OCI-LY7 (cell line): Measurements from ENCODE around the gene BSG.

Source experiments
- EZH2phosphoT487 ChIP-seq: fragments of 200-600 bp; sonication (generic); IDR thresholded peaks from 2 replicates; pipeline ENCODE4 v1.6.1; 2018; ENCODE audit warnings: low read depth, borderline replicate concordance, mild to moderate bottlenecking, mixed run types, antibody characterized with exemption, low read length, moderate library complexity, mixed read lengths
- TF ChIP-seq, protein P1 (sequence below): fragments of 200-600 bp; sonication (generic); conservative IDR thresholded peaks from 2 replicates; pipeline ENCODE4 v1.5.1; 2014; ENCODE audit warnings: mild to moderate bottlenecking, antibody characterized with exemption, low read length, moderate library complexity, mixed read lengths

DNA sequence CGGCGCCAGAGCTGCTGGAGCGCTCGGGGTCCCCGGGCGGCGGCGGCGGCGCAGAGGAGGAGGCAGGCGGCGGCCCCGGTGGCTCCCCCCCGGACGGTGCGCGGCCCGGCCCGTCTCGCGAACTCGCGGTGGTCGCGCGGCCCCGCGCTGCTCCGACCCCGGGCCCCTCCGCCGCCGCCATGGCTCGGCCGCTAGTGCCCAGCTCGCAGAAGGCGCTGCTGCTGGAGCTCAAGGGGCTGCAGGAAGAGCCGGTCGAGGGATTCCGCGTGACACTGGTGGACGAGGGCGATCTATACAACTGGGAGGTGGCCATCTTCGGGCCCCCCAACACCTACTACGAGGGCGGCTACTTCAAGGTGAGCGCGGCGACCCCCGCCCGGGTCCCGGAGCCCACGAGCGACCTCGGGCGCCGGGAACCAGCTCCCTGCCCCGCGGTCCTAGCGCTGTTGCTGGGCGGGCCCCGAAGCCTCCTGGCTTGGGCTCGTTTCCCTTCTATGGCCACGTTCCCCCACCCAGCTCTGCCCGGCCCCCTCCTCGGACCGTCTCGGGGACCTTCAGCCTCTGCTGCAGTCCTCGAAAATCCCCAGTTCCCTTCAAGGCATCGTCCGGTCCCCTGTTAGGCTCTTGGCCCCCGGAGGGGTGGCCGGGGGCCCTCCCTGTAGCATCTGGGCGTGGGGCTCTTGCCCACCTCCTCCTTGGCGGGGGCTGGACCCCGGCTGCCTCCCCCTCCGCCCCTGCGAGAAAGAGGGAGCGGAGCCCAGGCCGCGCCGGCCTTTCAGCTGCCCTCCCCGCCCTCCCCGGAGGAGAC lies 40.4 kb upstream of the BSG start, which contains the start of gene CDC34:
- TF ChIP-seq, protein P1, sequence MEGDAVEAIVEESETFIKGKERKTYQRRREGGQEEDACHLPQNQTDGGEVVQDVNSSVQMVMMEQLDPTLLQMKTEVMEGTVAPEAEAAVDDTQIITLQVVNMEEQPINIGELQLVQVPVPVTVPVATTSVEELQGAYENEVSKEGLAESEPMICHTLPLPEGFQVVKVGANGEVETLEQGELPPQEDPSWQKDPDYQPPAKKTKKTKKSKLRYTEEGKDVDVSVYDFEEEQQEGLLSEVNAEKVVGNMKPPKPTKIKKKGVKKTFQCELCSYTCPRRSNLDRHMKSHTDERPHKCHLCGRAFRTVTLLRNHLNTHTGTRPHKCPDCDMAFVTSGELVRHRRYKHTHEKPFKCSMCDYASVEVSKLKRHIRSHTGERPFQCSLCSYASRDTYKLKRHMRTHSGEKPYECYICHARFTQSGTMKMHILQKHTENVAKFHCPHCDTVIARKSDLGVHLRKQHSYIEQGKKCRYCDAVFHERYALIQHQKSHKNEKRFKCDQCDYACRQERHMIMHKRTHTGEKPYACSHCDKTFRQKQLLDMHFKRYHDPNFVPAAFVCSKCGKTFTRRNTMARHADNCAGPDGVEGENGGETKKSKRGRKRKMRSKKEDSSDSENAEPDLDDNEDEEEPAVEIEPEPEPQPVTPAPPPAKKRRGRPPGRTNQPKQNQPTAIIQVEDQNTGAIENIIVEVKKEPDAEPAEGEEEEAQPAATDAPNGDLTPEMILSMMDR, result no peak
- no peak for TF ChIP-seq EZH2phosphoT487
